ENCODE results near the gene C19orf53.
A peak's percentile ranks its signal among the peaks of the same experiment; 100 is the strongest.

The C19orf53 gene

DNA sequence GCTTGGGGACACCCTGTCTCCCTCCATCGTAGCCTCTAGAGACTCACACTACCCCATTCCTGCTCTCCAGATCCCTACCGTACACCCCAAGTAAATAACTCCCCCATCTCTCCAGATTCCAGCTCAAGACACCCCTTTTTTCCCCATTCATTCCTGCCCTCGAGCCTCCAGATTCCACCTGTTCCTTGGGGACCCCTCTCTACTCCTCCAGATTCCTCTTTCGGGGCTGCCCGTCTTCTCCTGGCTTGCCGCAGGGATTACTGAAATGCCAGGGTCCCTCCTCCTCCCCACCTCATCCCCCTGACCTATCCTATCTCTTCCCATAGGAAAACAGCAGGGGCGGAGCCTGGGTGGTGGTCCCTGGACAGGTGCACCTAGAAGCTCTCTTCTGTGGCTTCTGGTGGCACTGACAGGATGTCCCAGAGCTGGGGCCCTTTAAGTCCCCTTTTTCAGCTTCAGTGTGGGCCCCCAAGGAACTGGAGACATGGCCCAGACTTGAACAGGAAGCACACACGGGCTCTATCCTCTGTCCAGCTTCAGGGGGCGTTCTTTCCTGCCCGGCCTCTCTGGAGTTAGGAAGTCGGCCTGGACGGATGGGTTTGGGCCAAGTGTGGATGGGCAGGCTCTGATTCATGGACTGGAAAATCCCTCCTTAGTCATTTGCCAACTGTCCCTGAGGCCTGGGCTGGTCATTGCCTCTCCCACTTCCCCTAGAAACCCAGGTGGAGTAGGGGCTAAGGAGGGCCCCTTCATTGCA, 22.2 kb downstream of the C19orf53 start:
- no peak for DNase-seq

GRCh38 chr19:13797058-13797440, 22.8 kb downstream of the C19orf53 start:
- no peak for DNase-seq

- DNase-seq: no peak
Observed at GRCh38 chr19:13797870-13798269, 23.6 kb downstream of the C19orf53 start.

DNA sequence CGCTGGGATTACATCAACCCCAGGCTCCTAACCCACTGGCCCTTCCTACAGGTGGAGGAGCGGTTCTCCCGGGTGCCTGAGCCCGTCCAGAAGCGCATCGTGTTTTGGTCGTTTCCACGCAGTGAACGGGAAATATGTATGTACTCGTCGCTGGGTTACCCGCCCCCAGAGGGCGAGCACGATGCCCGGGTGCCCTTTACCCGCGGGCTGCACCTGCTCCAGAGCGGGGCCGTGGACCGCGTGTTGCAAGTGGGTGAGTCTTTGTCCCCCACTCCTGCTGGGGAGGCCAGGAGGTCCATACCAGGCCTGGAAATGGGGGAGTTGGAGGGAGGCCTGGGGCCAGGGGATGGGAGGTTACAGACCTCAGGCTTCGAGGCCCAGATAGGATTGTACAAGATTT, 25.4 kb downstream of the C19orf53 start:
- DNase-seq: no peak

GRCh38 chr19:13803038-13803437, 28.8 kb downstream of the C19orf53 start:
- no peak for DNase-seq

DNA sequence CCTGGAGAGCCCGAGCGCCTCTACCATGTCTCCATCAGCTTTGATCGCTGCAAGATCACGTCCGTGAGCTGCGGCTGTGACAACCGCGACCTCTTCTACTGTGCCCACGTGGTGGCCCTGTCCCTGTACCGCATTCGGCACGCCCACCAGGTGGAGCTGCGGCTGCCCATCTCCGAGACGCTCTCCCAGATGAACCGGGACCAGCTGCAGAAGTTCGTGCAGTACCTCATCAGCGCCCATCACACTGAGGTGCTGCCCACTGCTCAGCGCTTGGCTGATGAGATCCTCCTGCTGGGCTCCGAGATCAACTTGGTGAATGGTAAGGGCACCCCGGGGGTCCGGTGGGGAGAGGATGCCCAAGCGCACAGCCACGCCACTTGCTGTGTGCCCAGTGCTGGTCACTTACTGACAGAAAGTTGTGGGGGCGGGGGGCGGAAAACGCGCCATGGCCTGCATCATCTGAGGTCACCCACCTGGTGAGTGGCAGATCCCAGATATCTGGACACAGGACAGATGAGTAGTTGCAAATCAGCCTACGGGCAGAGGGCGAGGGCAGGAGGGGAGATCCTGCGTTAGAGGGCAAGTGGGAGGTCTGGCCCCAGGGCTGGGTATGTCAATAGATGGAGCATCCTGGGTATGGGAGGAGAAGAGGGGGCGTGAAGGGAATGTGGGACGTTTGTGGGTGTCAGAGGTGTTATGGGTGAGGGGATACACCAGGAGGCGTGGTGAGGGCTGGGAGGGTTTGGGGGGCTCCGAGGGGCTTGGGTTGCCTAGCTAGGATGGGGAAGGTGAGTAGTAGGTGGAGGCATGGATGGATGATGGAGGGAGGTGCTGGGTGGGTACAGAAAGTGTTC, 30.8 kb downstream of the C19orf53 start:
- DNase-seq: no peak

DNA sequence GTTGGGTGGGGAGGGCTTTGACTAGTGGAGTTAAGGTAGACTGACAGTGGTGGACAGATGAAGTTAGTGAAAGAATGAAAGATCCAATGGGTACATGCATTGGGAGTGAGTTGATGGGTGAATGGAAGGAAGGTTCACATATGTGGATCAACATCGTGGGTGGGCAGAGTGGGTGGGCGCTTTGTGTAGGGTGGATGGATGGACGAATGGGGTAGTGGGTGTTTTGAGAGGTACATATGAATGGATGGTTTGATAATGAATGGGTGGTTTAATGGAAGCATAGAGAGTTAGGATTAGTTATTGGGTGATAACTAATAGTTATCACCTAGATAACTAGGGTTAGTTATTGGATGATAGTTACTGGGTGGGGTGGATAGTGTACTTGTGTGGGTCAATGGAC, 32.5 kb downstream of the C19orf53 start:
- no peak for DNase-seq

DNA sequence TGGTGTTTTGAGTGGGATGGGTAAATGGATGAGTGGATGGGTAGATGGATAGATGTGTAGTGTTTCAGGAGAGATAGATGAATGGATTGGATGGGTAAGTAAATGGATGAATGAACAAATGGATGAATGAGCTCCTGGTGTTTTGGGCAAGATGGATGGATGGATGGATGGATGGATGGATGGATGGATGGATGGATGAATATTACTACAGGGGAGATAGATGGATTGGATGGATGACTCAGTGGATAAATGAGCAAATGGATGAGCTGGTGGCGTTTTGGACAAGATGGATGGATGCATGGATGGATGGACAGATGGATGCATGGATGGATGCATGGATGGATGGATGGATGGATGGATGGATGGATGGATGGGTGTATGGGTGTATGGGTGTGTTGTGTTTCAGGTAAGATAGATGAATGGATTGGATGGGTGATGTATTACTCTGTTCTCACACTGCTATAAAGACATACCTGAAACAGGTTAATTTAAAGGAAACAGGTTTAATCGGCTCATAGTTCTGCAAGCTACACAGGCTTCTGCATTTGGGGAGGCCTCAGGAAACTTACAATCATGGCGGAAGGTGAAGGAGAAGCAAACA, 33.3 kb downstream of the C19orf53 start:
- DNase-seq: no peak

DNA sequence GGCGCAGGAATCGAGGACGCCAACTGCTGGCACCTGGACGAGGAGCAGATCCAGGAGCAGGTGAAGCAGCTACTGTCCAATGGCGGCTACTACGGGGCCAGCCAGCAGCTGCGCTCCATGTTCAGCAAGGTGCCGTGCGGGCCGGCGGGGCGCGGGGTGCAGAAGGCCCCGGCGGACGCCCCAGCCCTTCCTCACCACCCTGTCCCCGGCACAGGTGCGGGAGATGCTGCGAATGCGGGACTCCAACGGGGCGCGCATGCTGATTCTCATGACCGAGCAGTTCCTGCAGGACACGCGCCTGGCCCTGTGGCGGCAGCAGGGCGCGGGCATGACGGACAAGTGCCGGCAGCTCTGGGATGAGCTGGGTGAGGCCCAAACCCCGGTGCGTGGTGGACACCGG, 34.6 kb downstream of the C19orf53 start:
- DNase-seq: no peak

GRCh38 chr19:13812544-13812943, 38.3 kb downstream of the C19orf53 start:
- no peak for DNase-seq

GRCh38 chr19:13813147-13813546, 38.9 kb downstream of the C19orf53 start:
- no peak for DNase-seq

- no peak for DNase-seq
Observed at GRCh38 chr19:13814550-13814949, 40.3 kb downstream of the C19orf53 start.

DNA sequence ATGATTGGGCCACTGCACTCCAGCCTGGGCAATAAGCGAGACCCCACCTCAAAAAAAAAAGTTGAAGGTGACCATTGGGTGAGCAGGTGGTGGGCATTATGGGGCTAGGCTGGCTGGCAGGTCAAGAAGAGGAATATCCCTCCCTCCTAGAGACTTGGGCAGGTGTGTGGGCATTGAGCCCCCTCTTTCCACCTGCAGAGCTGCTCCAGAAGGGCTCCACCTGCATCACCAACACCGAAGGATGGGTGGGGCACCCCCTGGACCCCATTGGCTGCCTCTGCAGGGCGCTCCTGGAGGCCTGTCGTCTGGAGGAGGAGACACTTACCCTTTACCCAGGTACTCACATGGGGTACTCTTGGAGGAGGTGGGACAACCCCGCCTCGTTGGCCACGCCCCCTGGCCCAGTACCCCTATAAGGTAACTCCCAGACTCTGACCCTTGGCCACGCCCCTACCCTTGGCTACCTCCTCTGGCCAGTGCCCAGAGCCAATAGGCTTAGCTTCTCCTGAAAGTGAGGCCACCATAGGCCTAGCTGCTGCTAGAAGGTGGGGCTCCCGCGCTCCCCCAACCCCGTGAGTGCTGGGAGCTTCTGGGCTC, 42.9 kb downstream of the C19orf53 start:
- peak; percentile 26 for DNase-seq

DNA sequence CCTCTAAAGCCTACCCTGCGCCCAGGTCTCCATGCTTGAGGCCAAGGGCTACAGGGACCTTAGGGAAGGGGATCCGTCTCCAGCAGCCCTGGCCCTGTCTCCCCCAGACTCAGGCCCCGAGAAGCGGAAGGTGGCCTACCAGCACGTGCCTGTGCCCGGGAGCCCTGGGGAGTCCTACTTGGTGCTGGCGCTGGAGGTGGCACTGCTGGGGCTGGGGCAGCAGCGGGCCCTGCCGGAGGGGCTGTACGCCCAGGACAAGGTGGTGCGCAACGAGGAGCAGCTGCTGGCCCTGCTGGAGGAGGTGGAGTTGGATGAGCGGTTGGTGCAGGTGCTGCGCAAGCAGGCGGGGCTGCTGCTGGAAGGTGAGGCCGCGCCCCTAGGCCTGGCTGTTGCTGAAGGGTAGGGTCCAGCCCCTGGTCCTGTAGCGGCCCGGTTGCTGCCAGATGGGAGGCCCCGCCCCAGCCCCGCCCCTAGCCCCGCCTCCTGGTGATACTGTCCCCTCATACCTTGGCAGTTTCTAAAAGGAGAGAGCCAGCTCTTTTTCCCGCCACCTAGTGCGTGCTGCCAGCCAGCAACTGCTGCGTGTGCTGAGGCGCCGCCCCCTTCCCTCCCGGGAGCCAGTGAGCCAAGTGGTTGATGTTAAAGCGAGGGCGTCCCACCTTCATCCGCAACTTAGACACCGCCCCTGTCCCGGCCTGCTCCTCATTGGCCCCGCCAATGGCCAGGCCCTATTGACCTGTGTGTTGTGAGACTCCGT, 43.5 kb downstream of the C19orf53 start:
- peak; percentile 29 for DNase-seq

- no peak for DNase-seq
Observed at GRCh38 chr19:13819238-13819637, 45.0 kb downstream of the C19orf53 start.

GRCh38 chr19:13821292-13821691, 47.0 kb downstream of the C19orf53 start:
- no peak for DNase-seq

- no peak for DNase-seq
Observed at GRCh38 chr19:13823256-13823655, 49.0 kb downstream of the C19orf53 start.

DNA sequence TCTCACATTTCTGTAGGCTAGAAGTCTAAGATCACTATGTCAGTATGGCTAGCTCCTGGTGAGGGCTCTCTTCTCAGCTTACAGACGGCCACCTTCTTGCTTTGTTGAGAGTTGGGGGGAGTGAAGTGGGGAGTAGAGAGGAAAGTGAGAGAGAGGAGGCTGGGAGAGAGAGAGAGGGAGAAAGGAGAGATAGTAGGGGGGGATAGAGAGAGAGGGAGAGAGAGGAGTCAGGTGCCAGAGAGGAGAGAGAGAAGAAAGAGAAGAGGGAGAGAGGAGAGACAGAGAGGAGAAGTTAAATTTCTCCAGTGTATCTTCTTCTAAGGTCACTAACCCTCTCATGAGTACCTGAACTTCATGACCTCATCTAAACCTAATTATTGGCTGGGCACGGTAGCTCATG, 49.6 kb downstream of the C19orf53 start:
- DNase-seq: no peak

DNA sequence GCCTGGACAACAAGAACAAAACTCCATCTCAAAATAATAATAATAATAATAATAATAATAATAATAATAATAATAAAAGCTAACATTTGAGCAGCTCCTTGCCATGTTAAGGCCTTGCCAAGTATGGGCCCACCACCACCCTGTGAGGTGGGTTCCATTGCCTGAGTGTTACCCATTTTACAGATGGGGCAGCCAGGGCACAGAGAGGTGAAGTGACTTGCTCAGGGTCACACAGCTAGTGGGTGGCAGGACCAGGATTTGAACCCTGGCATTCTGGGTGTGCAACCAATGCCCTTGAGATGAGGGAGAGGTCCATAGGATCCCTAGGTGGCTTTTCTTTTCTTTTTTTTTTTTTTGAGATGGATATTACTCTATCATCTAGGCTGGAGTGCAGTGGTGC, 50.4 kb downstream of the C19orf53 start:
- no peak for DNase-seq

GRCh38 chr19:13825489-13826441, 51.5 kb downstream of the C19orf53 start:
- no peak for DNase-seq

- no peak for DNase-seq
Observed at GRCh38 chr19:13826652-13827235, 52.5 kb downstream of the C19orf53 start.
